NCI-H748 (cell line): ENCODE results near the gene STPG3.

Experiments
- DNase-seq: peaks from one replicate; lab custom pipeline; 2025; ENCODE audit not compliant: unreplicated experiment; lab: John Stamatoyannopoulos, UW

Gene STPG3

GRCh38 chr9:137299203-137299565 is 48.1 kb downstream of the STPG3 start:
- no peak for DNase-seq

DNA sequence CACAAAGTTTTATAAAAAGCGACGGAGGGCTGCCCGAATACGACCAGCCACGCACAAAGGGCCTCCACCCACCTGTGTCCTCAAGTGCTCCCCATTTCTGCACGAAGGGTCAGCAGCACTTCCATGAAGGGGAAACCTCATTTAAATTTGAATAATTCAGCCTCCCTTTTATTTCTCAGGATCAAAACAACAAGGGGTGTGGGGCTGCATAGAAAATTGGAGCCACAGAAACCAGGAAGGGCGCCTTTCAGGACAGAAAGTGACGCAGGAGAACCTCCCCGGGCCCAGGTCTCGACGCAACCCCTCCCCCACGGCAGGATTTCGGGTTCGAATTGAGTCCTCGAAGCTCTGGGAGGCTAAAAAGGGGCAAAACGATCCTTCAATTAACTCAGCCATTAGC is 48.9 kb downstream of the STPG3 start:
- no peak for DNase-seq

DNA sequence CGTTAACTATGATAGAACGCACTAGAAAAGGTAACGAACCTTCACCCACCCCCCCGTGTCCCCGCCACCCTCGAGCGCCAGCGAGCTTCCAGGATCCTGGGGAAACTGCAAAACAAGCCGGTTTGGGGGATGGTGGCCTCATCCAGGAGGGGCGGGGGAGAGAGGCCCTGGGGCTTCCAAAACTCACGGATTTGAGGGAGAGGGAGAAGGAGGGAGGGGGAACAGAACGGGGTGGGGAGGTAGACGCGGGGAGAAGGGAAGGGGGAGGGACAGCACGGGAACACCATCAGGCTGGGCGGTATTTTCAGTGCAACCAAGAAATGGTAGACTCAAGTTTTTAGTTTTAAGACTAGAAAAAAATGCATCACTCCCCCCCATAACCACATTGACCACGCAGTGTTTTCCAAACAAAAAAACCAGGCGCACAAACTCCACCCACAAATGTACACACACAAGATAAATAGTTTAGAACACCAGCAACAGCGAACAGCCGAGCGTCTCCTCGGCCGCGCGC is 49.5 kb downstream of the STPG3 start:
- peak; percentile 77 for DNase-seq

GRCh38 chr9:137301081-137301947 is 50.2 kb downstream of the STPG3 start:
- DNase-seq = peak; percentile 84

GRCh38 chr9:137302118-137302448 is 51.0 kb downstream of the STPG3 start, which contains the start of gene NRARP:
NRARP (minus strand) TSS chr9:137302271; CDS start chr9:137301928, 343 bp downstream.
- peak; percentile 91 for DNase-seq

- DNase-seq = peak; percentile 83
Observed at GRCh38 chr9:137302449-137303150, 51.5 kb downstream of the STPG3 start.
